Left ventricle myocardium inferior (tissue), 1 donor: ENCODE results near the gene CATSPERD. TPM values are rescaled to one million over a fixed set of nuclear protein-coding genes. Genes with fewer than 3 reads are reported as not detected.

ENCODE experiments used
- DNase-seq: peaks from one replicate; pipeline ENCODE4 v3.0.0-alpha.2; 2020
- H3K27ac ChIP-seq: fragments of 200-600 bp; replicated peaks from 2 replicates; pipeline ENCODE4 v1.8.0; 2021
- H3K27me3 ChIP-seq: fragments of 200-600 bp; 2 replicates; pipeline ENCODE4 v1.8.0; 2021; ENCODE audit warnings: low read depth
- H3K36me3 ChIP-seq: fragments of 200-600 bp; 2 replicates; pipeline ENCODE4 v1.8.0; 2021
- H3K4me1 ChIP-seq: fragments of 200-600 bp; 2 replicates; pipeline ENCODE4 v1.8.0; 2021
- H3K4me3 ChIP-seq: fragments of 200-600 bp; 2 replicates; pipeline ENCODE4 v1.8.0; 2021; ENCODE audit warnings: mild to moderate bottlenecking, moderate library complexity
- H3K9me3 ChIP-seq: fragments of 200-600 bp; replicated peaks from 2 replicates; pipeline ENCODE4 v1.8.0; 2021
- CTCF ChIP-seq: fragments of 200-600 bp; IDR thresholded peaks from 2 replicates; pipeline ENCODE4 v1.8.0; 2021; ENCODE audit warnings: antibody characterized with exemption, mild to moderate bottlenecking, borderline replicate concordance
- intact Hi-C: fragments of 100-400 bp; cut with micrococcal nuclease; formaldehyde crosslinking; loops from one replicate; pipeline ENCODE4 v1.11.0; 2022
- total RNA-seq: library from RNA; stranded (reverse); fragmentation: NEBNext Ultra II Directional; extraction: Animal tissue kit (Norgen Biotek cat#: 25700); gene quantifications from one replicate; pipeline ENCODE4 v1.2.1, GENCODE V29; 2021
- donor health status: DM: no; HTN: yes; CAD: no; lungs with severe emphysema.

CATSPERD gene
- total RNA-seq, 1 donor from 2014 or later = not detected

DNA sequence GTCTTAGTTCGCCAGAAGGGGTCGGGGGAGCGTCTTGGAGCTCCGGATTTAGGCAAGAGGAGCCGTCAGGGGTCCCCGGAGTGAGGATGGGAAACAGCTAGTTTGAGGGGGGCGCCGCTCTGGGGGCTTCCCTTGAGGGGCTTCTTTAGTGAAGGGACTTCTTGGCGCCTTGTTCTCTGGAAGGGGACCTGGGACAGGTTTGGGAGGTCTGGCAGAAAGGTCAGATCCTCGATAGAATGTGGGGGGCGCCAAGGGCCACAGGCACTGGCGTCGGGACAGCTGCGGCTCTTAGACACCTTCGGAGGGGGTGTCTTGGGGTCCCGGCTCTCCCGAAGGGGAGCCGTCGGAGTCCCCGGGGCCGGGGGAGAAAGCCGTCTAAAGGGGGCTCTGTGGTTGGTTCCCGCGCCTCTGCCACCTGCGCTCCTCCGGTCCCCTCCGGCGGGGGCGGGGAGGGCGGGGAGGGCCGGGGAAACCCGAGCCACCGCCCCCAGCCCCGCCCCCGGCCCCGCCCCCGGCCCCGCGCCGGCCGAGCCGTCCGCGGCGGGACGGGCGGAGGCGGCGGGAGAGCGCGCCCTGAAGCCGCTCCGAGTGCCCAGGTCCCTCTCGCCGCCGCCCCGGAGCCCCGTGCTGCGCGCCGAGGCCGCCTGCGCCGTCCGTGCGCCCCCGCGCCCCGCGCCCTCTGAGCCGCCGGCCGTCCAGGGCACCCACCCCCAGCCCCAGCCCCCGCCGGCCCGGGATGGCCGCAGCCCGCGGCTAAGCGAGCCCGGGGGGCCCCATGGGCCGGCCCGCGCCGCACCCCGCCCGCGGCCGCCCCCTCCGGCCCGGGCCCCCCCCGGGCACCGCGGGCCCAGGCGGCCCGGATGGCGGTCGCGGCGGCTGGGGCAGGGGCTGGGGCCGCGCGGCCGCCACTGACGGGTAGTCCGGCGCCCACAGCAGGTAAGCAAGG, 84.4 kb downstream of the CATSPERD start, which contains the start of gene NRTN:
TSS of gene NRTN (plus strand) at position 552 of the 946 bp plus-strand sequence. CDS start 19,099 bp downstream, outside the sequence.
- TF ChIP-seq CTCF = no peak
- peak within 1 kb of the TSS; percentile 65 for H3K4me3 ChIP-seq

GRCh38 chr19:5805462-5806132, 85.2 kb downstream of the CATSPERD start:
- peak; percentile 75 for TF ChIP-seq CTCF
- Histone ChIP-seq H3K27ac (peak overlapping the region; percentile 84), H3K9me3 (no peaks in the 10 kb centered on the region), H3K36me3 (no peaks in the 10 kb centered on the region), H3K4me1 (peaks cover 18% of the 10 kb centered on the region), H3K27me3 (peaks cover 50% of the 10 kb centered on the region), H3K4me3 (peak overlapping the region; percentile 65)
- peak; percentile 61 for DNase-seq
- intact Hi-C loops = no loop called here

More for the DNA sequence above, 84.4 kb downstream of the CATSPERD start, which contains the start of gene NRTN:
- H3K27me3 ChIP-seq = peaks cover 58% of the 10 kb centered on the region
- H3K4me1 ChIP-seq = peaks cover 20% of the 10 kb centered on the region
- no peak for DNase-seq
- peak within 1 kb of the TSS; percentile 84 for H3K27ac ChIP-seq
- intact Hi-C loops = no loop called here
- H3K9me3 ChIP-seq = no peaks in the 10 kb centered on the region
- H3K36me3 ChIP-seq = no peaks in the 10 kb centered on the region

DNA sequence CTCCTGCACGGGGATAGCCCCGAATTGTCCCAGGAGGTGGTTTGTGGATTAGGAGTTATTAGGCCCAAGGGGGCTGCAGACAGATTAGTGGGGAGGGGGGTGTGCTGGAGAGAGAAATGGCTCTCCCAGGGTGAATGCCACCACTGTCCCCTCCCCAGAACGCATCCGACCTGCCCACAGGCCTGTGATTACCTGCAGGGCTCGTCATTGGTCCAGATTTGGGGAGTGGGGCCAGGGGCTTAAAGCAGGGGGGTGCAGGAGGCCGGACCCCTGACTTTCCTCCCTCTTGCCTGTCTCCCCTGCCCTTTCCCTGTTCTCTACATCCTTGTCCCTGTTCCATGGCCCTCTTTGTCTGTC, 85.7 kb downstream of the CATSPERD start:
- peaks cover 45% of the 10 kb centered on the region for H3K27me3 ChIP-seq
- intact Hi-C loops = no loop called here
- H3K27ac ChIP-seq = no peak overlapping the region

GRCh38 chr19:5806905-5807304, 86.5 kb downstream of the CATSPERD start:
- H3K27ac ChIP-seq = no peak overlapping the region
- no peak for DNase-seq
- peaks cover 16% of the 10 kb centered on the region for H3K4me1 ChIP-seq
- no peaks in the 10 kb centered on the region for H3K36me3 ChIP-seq
- intact Hi-C loops = no loop called here
- no peak overlapping the region for H3K4me3 ChIP-seq
- TF ChIP-seq CTCF = no peak
- no peaks in the 10 kb centered on the region for H3K9me3 ChIP-seq
- peaks cover 37% of the 10 kb centered on the region for H3K27me3 ChIP-seq

More for the DNA sequence above, 85.7 kb downstream of the CATSPERD start:
- H3K9me3 ChIP-seq = no peaks in the 10 kb centered on the region
- no peak for DNase-seq
- H3K36me3 ChIP-seq = no peaks in the 10 kb centered on the region
- no peak for TF ChIP-seq CTCF
- peaks cover 18% of the 10 kb centered on the region for H3K4me1 ChIP-seq
- peak overlapping the region; percentile 65 for H3K4me3 ChIP-seq

DNA sequence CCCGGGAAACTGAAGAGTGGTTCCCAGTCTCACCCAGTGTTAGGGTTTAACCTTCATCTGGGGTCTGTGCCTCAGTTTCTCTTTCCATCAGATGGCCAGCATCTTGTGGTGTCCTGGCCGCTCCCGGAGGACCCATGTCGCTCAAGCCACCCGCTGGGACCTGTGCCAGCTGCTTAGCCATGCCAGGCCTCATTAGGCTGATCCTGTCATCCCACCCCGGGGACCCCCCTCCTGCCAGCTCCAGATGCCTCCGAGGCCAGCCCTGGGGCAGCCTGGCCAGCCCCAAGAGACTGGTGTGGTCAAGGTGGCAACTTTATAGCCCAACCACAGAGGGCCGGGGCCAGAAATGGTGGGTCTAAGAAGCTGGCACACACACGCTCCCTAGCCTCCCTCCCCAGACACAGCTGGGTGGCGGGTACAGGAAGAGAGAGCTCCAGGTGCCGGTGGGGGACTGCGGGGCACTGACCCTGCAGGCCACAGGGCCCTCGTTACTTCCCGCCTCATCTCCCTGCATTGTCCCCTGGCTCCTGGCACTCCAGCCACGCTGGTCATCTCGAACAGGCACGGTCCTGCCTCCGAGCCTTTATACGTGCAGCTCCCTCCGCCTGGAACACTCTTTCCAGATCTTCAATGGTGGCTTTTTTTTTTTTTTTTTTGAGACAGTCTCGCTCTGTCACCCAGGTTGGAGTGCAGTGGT, 87.8 kb downstream of the CATSPERD start:
- DNase-seq = no peak
- Histone ChIP-seq H3K4me3 (no peak overlapping the region), H3K4me1 (peaks cover 12% of the 10 kb centered on the region), H3K9me3 (no peaks in the 10 kb centered on the region), H3K36me3 (no peaks in the 10 kb centered on the region), H3K27me3 (peaks cover 23% of the 10 kb centered on the region), H3K27ac (no peak overlapping the region)
- no peak for TF ChIP-seq CTCF
- intact Hi-C loops = no loop called here
